H9 (cell line): Measurements from ENCODE around the gene BTG4. TPM values are rescaled to one million over a fixed set of nuclear protein-coding genes. Genes with fewer than 3 reads are reported as not detected.

ENCODE experiments used
- DNase-seq: peaks from one replicate; pipeline ENCODE4 v3.0.0-alpha.2; 2017
- H2AFZ ChIP-seq: one replicate; pipeline ENCODE4 v1.6.1; 2013; ENCODE audit warnings: mild to moderate bottlenecking, low read length, control low read depth, moderate library complexity
- H2AK5ac ChIP-seq: 2 replicates; pipeline ENCODE4 v1.6.1; 2013; ENCODE audit warnings: low read length, control low read depth, mixed read lengths; ENCODE audit not compliant: insufficient read length
- H2BK120ac ChIP-seq: one replicate; pipeline ENCODE4 v1.6.1; 2013; ENCODE audit warnings: low read depth, mild to moderate bottlenecking, low read length, control low read depth, inconsistent platforms; ENCODE audit not compliant: poor library complexity, severe bottlenecking
- H2BK12ac ChIP-seq: 2 replicates; pipeline ENCODE4 v1.6.1; 2013; ENCODE audit warnings: low read length, control low read depth, mixed read lengths, low read depth; ENCODE audit not compliant: insufficient read length
- H2BK15ac ChIP-seq: 2 replicates; pipeline ENCODE4 v1.6.1; 2013; ENCODE audit warnings: low read depth, low read length, control low read depth
- H2BK20ac ChIP-seq: one replicate; pipeline ENCODE4 v1.6.1; 2013; ENCODE audit warnings: low read depth, mild to moderate bottlenecking, low read length, control low read depth, inconsistent platforms; ENCODE audit not compliant: poor library complexity, severe bottlenecking
- H2BK5ac ChIP-seq: 2 replicates; pipeline ENCODE4 v1.6.1; 2013; ENCODE audit warnings: low read length, control low read depth, mixed read lengths; ENCODE audit not compliant: insufficient read length
- H3K14ac ChIP-seq: 2 replicates; pipeline ENCODE4 v1.6.1; 2013; ENCODE audit warnings: low read length, control low read depth; ENCODE audit not compliant: insufficient read depth
- H3K18ac ChIP-seq: 2 replicates; pipeline ENCODE4 v1.6.1; 2013; ENCODE audit warnings: low read depth, mild to moderate bottlenecking, mixed read lengths, low read length, control low read depth; ENCODE audit not compliant: insufficient read length
- H3K23ac ChIP-seq: 2 replicates; pipeline ENCODE4 v1.6.1; 2013; ENCODE audit warnings: low read length, control low read depth, mixed read lengths, low read depth; ENCODE audit not compliant: insufficient read length
- H3K23me2 ChIP-seq: 2 replicates; pipeline ENCODE4 v1.6.1; 2013; ENCODE audit warnings: low read depth, mild to moderate bottlenecking, mixed read lengths, low read length, control low read depth; ENCODE audit not compliant: insufficient read length, poor library complexity, severe bottlenecking
- H3K27ac ChIP-seq: 2 replicates; pipeline ENCODE4 v1.5.1; 2013; ENCODE audit warnings: low read length, control low read depth, mixed read lengths, low read depth; ENCODE audit not compliant: insufficient read length
- H3K27me3 ChIP-seq: 2 replicates; pipeline ENCODE4 v1.6.1; 2013; ENCODE audit warnings: low read length, control low read depth, inconsistent platforms; ENCODE audit not compliant: insufficient read depth
- H3K4ac ChIP-seq: 2 replicates; pipeline ENCODE4 v1.6.1; 2013; ENCODE audit warnings: low read depth, mild to moderate bottlenecking, control low read depth, inconsistent platforms, low read length, moderate library complexity
- H3K4me1 ChIP-seq: 2 replicates; pipeline ENCODE4 v1.6.1; 2013; ENCODE audit warnings: low read length, control low read depth, inconsistent platforms; ENCODE audit not compliant: insufficient read depth
- H3K4me2 ChIP-seq: 2 replicates; pipeline ENCODE4 v1.6.1; 2013; ENCODE audit warnings: low read length, control low read depth, mixed read lengths; ENCODE audit not compliant: insufficient read length, insufficient read depth
- H3K56ac ChIP-seq: 2 replicates; pipeline ENCODE4 v1.6.1; 2013; ENCODE audit warnings: low read depth, mild to moderate bottlenecking, mixed read lengths, low read length, control low read depth; ENCODE audit not compliant: insufficient read length
- H3K79me1 ChIP-seq: 2 replicates; pipeline ENCODE4 v1.6.1; 2013; ENCODE audit warnings: low read depth, mild to moderate bottlenecking, moderate library complexity, low read length, control low read depth, inconsistent platforms; ENCODE audit not compliant: insufficient read depth, poor library complexity, severe bottlenecking
- H3K79me2 ChIP-seq: 2 replicates; pipeline ENCODE4 v1.6.1; 2013; ENCODE audit warnings: low read length, control low read depth, inconsistent platforms; ENCODE audit not compliant: insufficient read depth
- H3K9ac ChIP-seq: 2 replicates; pipeline ENCODE4 v1.6.1; 2013; ENCODE audit warnings: low read length, control low read depth, mixed read lengths; ENCODE audit not compliant: insufficient read length; ENCODE audit errors: extremely low read depth
- H3K9me3 ChIP-seq: one replicate; pipeline ENCODE4 v1.6.1; 2013; ENCODE audit warnings: low read depth, low read length, inconsistent platforms; ENCODE audit not compliant: control insufficient read depth
- H3T11ph ChIP-seq: one replicate; pipeline ENCODE4 v1.6.1; 2013; ENCODE audit warnings: mild to moderate bottlenecking, low read length, control low read depth, inconsistent platforms
- H4K20me1 ChIP-seq: one replicate; pipeline ENCODE4 v1.6.1; 2013; ENCODE audit not compliant: control insufficient read depth, insufficient read length, insufficient read depth
- H4K5ac ChIP-seq: 2 replicates; pipeline ENCODE4 v1.6.1; 2013; ENCODE audit warnings: low read depth, mild to moderate bottlenecking, mixed read lengths, low read length, control low read depth; ENCODE audit not compliant: insufficient read length
- H4K8ac ChIP-seq: replicated peaks from 2 replicates; pipeline ENCODE4 v1.6.1; 2013; ENCODE audit warnings: low read length, control low read depth, mixed read lengths, low read depth; ENCODE audit not compliant: insufficient read length
- H4K91ac ChIP-seq: 2 replicates; pipeline ENCODE4 v1.6.1; 2013; ENCODE audit warnings: low read depth, mild to moderate bottlenecking, moderate library complexity, mixed read lengths, low read length, control low read depth; ENCODE audit not compliant: insufficient read length
- H3K27ac Mint-ChIP-seq, 3 experiments: 2 replicates in 2 of 3; 3 replicates in 1 of 3; pipeline ENCODE4 v1.8.0; 2020 to 2021; ENCODE audit warnings: mixed read lengths in 3 of 3, mild to moderate bottlenecking in 1 of 3, moderate library complexity in 1 of 3
- H3K27me3 Mint-ChIP-seq: 2 replicates; pipeline ENCODE4 v1.8.0; 2021; ENCODE audit warnings: low read depth, mild to moderate bottlenecking, moderate library complexity, mixed read lengths
- H3K36me3 Mint-ChIP-seq, 3 experiments: 2 replicates in 2 of 3; 3 replicates in 1 of 3; pipeline ENCODE4 v1.8.0; 2020 to 2021; ENCODE audit warnings: low read depth in 3 of 3, mixed read lengths in 3 of 3; ENCODE audit not compliant: insufficient read depth in 1 of 3
- H3K4me1 Mint-ChIP-seq, 2 experiments: 2 replicates each; pipeline ENCODE4 v1.8.0; 2020; ENCODE audit warnings: mixed read lengths in 2 of 2
- H3K4me3 Mint-ChIP-seq, 2 experiments: 2 replicates in 1 of 2; 3 replicates in 1 of 2; pipeline ENCODE4 v1.8.0; 2020 to 2021; ENCODE audit warnings: mild to moderate bottlenecking in 2 of 2, mixed read lengths in 2 of 2, moderate library complexity in 1 of 2
- H3K9me3 Mint-ChIP-seq, 2 experiments: 2 replicates in 1 of 2; 3 replicates in 1 of 2; pipeline ENCODE4 v1.8.0; 2020; ENCODE audit warnings: mild to moderate bottlenecking in 2 of 2, mixed read lengths in 2 of 2, moderate library complexity in 1 of 2
- CTCF ChIP-seq: fragments of 200-600 bp; sonication (generic); conservative IDR thresholded peaks from 3 replicates; pipeline ENCODE4 v1.8.0; 2021; ENCODE audit warnings: antibody characterized with exemption, mild to moderate bottlenecking
- WGBS: extraction: QIAGEN DNeasy Blood & Tissue Kit; methylation state at CpG from one replicate; pipeline ENCODE4 v1.1.7; 2013; ENCODE audit warnings: missing lambda C conversion rate, low lambda C conversion rate, mixed read lengths; ENCODE audit not compliant: insufficient read length; ENCODE audit errors: extremely low coverage; 5-methylcytosine and 5-hydroxymethylcytosine counted together
- total RNA-seq: library from RNA; stranded (reverse); gene quantifications from 2 replicates; pipeline ENCODE4 v1.2.1, GENCODE V29; 2021

Gene BTG4
- total RNA-seq, 1 experiment from 2014 or later, result not detected

GRCh38 chr11:111538407-111539114 is 26.4 kb upstream of the BTG4 start:
- Mint-ChIP-seq H3K27ac (no peak overlapping the region), H3K27me3 (peaks cover 60% of the 10 kb centered on the region), H3K36me3 (peaks cover 0 to 5% (median 0%) of the 10 kb centered on the region in 3 experiments; a peak in 3 of 7 replicates), H3K4me1 (peaks cover 35 to 37% of the 10 kb centered on the region in 2 experiments), H3K9me3 (peaks cover 9 to 13% of the 10 kb centered on the region in 2 experiments; a peak in 4 of 5 replicates), H3K4me3 (no peak overlapping the region)
- no peak overlapping the region for H4K91ac ChIP-seq
- H2AFZ ChIP-seq, result no peak overlapping the region
- H3K9me3 ChIP-seq, result no peaks in the 10 kb centered on the region
- TF ChIP-seq CTCF, result no peak
- H3K56ac ChIP-seq, result no peak overlapping the region
- no peak overlapping the region for H3K4ac ChIP-seq
- H3K23ac ChIP-seq, result no peak overlapping the region
- H4K5ac ChIP-seq, result no peak overlapping the region
- no peaks in the 10 kb centered on the region for H3K79me2 ChIP-seq
- no peak overlapping the region for H2BK5ac ChIP-seq
- no peak overlapping the region for H2BK120ac ChIP-seq
- H3K18ac ChIP-seq, result no peak overlapping the region
- no peak overlapping the region for H3K27ac ChIP-seq
- no peak overlapping the region for H2AK5ac ChIP-seq
- H3T11ph ChIP-seq, result no peak overlapping the region
- no peak overlapping the region for H2BK15ac ChIP-seq
- H3K27me3 ChIP-seq, result peaks cover 27% of the 10 kb centered on the region; the same call in 1 of the 2 replicates
- no peak overlapping the region for H3K4me2 ChIP-seq
- no peak overlapping the region for H2BK12ac ChIP-seq
- DNase-seq, result no peak
- no CpG with 5 or more reads among the region's 1 CpG for WGBS
- H2BK20ac ChIP-seq, result no peak overlapping the region
- H3K79me1 ChIP-seq, result no peaks in the 10 kb centered on the region
- no peak overlapping the region for H4K8ac ChIP-seq
- H3K14ac ChIP-seq, result no peak overlapping the region
- H3K23me2 ChIP-seq, result peaks cover 16% of the 10 kb centered on the region
- no peaks in the 10 kb centered on the region; the same call in 1 of the 2 replicates for H3K4me1 ChIP-seq
- no peak overlapping the region for H3K9ac ChIP-seq
- no peaks in the 10 kb centered on the region for H4K20me1 ChIP-seq
